BLaER1 treated with 17β-estradiol and CSF1 and Interleukin-3, amounts not matched to agents 10 nM and 100 nM (cell line): ENCODE data around the gene SCG3.

Source experiments
- H3K27ac ChIP-seq, 11 experiments: shearing (Covaris generic); formaldehyde crosslinking; 2 replicates each; pipeline ENCODE4 v1.8.1; 2022
- H3K27me3 ChIP-seq, 11 experiments: shearing (Covaris generic); formaldehyde crosslinking; 2 replicates each; pipeline ENCODE4 v1.8.1; 2022
- H3K36me3 ChIP-seq, 11 experiments: shearing (Covaris generic); formaldehyde crosslinking; 2 replicates each; pipeline ENCODE4 v1.8.1; 2022
- H3K4me1 ChIP-seq, 10 experiments: shearing (Covaris generic); formaldehyde crosslinking; 2 replicates each; pipeline ENCODE4 v1.8.1; 2022
- H3K4me2 ChIP-seq, 11 experiments: shearing (Covaris generic); formaldehyde crosslinking; 2 replicates each; pipeline ENCODE4 v1.8.1; 2022
- H3K4me3 ChIP-seq, 10 experiments: shearing (Covaris generic); formaldehyde crosslinking; 2 replicates each; pipeline ENCODE4 v1.8.1; 2022
- H3K9ac ChIP-seq, 11 experiments: shearing (Covaris generic); formaldehyde crosslinking; 2 replicates each; pipeline ENCODE4 v1.8.1; 2022
- H3K9me3 ChIP-seq, 11 experiments: shearing (Covaris generic); formaldehyde crosslinking; replicated peaks in 1 of 11; 2 replicates each; pipeline ENCODE4 v1.8.1; 2022
- H4K20me1 ChIP-seq, 11 experiments: shearing (Covaris generic); formaldehyde crosslinking; 2 replicates each; pipeline ENCODE4 v1.8.1; 2022
- Cebpa-rat ChIP-seq, 11 experiments: shearing (Covaris generic); IDR thresholded peaks; 2 replicates each; pipeline ENCODE4 v1.8.1; 2022

SCG3 gene

DNA sequence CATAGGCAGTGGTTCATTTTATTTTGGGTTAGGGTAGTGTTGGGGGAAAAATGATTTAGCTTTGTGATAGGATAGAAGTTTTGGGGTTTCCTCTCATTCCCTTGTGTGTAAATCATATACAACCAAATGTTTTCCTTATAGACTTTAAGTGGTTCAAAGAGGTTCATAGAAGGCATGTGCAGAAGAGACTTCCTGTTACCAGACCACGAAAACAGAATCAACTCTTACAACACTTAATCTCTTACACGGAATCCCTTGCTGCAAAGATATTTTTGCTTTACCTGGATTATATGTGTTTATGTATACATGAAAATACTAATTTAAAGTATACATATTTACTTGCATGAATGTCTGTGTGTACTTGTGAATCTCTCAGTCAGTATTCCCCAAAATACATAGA, 73.0 kb downstream of the SCG3 start:
- H3K27me3 ChIP-seq, result peaks cover 0 to 13% (median 0%) of the 10 kb centered on the region in 11 experiments; a peak in 4 of 22 replicates
- H3K4me1 ChIP-seq, result peaks cover 42 to 76% (median 65%) of the 10 kb centered on the region in 10 experiments
- H3K9me3 ChIP-seq, result peaks cover 0 to 10% (median 0%) of the 10 kb centered on the region in 11 experiments; a peak in 4 of 22 replicates
- no peak for TF ChIP-seq Cebpa-rat (IDR thresholded peaks at IDR 0.05)
- no peak overlapping the region for H3K27ac ChIP-seq
- peaks cover 0 to 15% (median 0%) of the 10 kb centered on the region in 11 experiments; a peak in 3 of 22 replicates for H4K20me1 ChIP-seq
- H3K4me3 ChIP-seq, result peak overlapping the region in 1 of 10 experiments; percentile 10; a peak in 1 of 20 replicates
- H3K9ac ChIP-seq, result no peak overlapping the region
- peak overlapping the region; percentile 10 to 98 (median 87) for H3K4me2 ChIP-seq
- H3K36me3 ChIP-seq, result no peaks in the 10 kb centered on the region

DNA sequence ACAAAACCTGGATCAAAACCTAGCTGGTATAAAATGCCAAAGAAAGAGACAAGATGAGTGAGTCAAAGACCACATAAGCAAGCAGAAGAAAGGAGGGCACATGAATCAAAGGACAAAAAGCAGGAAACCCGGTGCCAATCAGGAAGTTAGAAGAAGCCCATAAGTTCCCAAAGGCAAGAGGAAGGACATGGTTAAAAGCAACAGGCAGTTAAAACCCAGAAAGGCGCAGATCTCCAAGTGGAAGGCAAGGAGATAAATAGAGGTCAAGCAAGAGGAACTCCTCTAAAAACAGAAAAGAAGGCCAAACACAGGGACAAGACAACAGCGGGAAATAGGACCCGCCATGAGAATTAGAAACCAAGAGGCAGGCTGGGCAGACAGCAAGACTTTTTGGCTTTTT, 74.5 kb downstream of the SCG3 start:
- Histone ChIP-seq H4K20me1 (peaks cover 0 to 15% (median 0%) of the 10 kb centered on the region in 11 experiments; a peak in 3 of 22 replicates), H3K9me3 (peaks cover 0 to 19% (median 0%) of the 10 kb centered on the region in 11 experiments; a peak in 9 of 22 replicates), H3K9ac (peak overlapping the region in 8 of 11 experiments; percentile 4 to 65 (median 44); a peak in 11 of 22 replicates), H3K27me3 (peaks cover 0 to 5% (median 0%) of the 10 kb centered on the region in 11 experiments; a peak in 3 of 22 replicates), H3K36me3 (peaks cover 0 to 8% (median 0%) of the 10 kb centered on the region in 11 experiments; a peak in 3 of 22 replicates), H3K4me2 (peak overlapping the region; percentile 56 to 95 (median 85)), H3K4me3 (peak overlapping the region in 5 of 10 experiments; percentile 15 to 45 (median 20); a peak in 8 of 20 replicates), H3K4me1 (peaks cover 41 to 90% (median 75%) of the 10 kb centered on the region in 10 experiments), H3K27ac (peak overlapping the region in 9 of 11 experiments; percentile 13 to 77 (median 64); a peak in 15 of 22 replicates)
- no peak for TF ChIP-seq Cebpa-rat (IDR thresholded peaks at IDR 0.05)

DNA sequence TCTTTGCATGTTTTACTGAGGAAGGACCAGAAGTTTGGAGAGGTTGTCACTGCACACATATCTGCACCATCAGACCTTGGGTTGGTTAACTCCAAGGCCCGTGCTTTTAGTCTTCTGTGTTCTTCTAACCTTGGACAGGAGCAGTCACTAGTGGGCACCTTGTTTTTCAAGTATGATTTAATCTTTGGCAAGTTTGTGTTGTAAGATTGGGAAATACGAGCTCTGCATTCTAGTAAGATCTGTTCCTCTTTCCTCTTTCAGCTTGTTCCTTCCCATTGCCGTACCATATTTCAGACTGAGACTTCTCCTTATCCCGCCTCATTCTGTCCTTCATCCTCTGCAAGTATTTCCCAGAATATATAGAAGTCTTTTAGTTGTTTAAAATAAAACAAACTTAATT, 75.2 kb downstream of the SCG3 start:
- Histone ChIP-seq H4K20me1 (peaks cover 0 to 15% (median 0%) of the 10 kb centered on the region in 11 experiments; a peak in 3 of 22 replicates), H3K9ac (peak overlapping the region in 7 of 11 experiments; percentile 27 to 65 (median 50); a peak in 10 of 22 replicates), H3K27me3 (0 out of 22 replicates have a peak, but pooled peaks cover 0 to 5% (median 0%) of the 10 kb centered on the region in 11 experiments), H3K27ac (peak overlapping the region in 8 of 11 experiments; percentile 48 to 77 (median 66); a peak in 15 of 22 replicates), H3K36me3 (peaks cover 0 to 8% (median 0%) of the 10 kb centered on the region in 11 experiments; a peak in 3 of 22 replicates), H3K4me3 (peak overlapping the region in 5 of 10 experiments; percentile 15 to 45 (median 20); a peak in 7 of 20 replicates), H3K4me1 (peaks cover 37 to 91% (median 75%) of the 10 kb centered on the region in 10 experiments), H3K9me3 (peaks cover 0 to 19% (median 0%) of the 10 kb centered on the region in 11 experiments; a peak in 9 of 22 replicates), H3K4me2 (peak overlapping the region; percentile 56 to 95 (median 85))
- TF ChIP-seq Cebpa-rat (IDR thresholded peaks at IDR 0.05), result peak in 6 of 11 experiments; percentile 30 to 65 (median 48); a peak in 6 of 22 replicates

DNA sequence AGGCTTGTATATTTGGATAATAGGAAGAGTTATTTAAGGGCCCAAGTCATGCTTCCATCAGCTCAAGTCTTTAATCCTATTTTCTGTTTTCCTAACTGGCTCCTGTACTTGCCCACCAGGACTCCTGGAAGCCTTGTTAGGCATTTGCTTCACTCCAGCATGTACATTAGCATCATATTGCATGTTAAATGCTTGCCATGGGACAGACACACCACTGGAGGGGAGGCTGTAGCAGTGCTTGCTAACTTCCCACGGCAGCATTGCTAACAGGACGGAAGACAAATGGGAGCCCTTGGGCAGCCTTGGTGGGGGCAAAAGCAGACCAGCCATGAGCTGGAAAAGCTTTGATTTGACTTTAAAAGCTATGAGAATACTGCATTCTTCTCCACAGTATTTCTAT, 76.1 kb downstream of the SCG3 start:
- H3K4me1 ChIP-seq, result peaks cover 32 to 87% (median 70%) of the 10 kb centered on the region in 10 experiments
- H3K4me3 ChIP-seq, result no peak overlapping the region
- peaks cover 0 to 19% (median 0%) of the 10 kb centered on the region in 11 experiments; a peak in 3 of 22 replicates for H4K20me1 ChIP-seq
- peak overlapping the region in 5 of 11 experiments; percentile 63 to 95 (median 87); a peak in 9 of 22 replicates for H3K4me2 ChIP-seq
- no peak overlapping the region for H3K27ac ChIP-seq
- peaks cover 0 to 19% (median 0%) of the 10 kb centered on the region in 11 experiments; a peak in 9 of 22 replicates for H3K9me3 ChIP-seq
- peaks cover 0 to 8% (median 0%) of the 10 kb centered on the region in 11 experiments; a peak in 3 of 22 replicates for H3K36me3 ChIP-seq
- H3K27me3 ChIP-seq, result 0 out of 22 replicates have a peak, but pooled peaks cover 0 to 5% (median 0%) of the 10 kb centered on the region in 11 experiments
- TF ChIP-seq Cebpa-rat (IDR thresholded peaks at IDR 0.05), result no peak
- no peak overlapping the region for H3K9ac ChIP-seq

DNA sequence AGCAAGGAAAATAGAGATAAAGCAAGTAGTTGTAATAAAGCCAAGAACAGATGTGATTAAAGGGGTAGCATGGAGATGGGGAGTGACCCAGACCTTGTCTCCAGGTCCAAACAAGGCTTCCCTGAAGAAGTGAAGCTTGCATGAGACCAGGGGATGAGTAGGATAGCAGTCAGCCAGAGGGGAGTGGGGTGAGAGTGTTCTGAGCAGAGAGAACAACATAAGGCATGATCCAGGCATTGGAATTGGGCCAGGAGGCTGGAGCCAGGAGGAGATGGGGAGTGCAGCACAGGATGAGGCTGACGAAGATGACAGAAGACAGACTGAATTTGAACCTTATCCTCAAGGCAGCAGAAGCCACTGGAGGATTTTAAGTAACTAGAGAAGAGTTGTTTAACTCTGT, 77.3 kb downstream of the SCG3 start:
- Histone ChIP-seq H3K9me3 (peaks cover 0 to 19% (median 0%) of the 10 kb centered on the region in 11 experiments; a peak in 9 of 22 replicates), H3K36me3 (peaks cover 0 to 8% (median 0%) of the 10 kb centered on the region in 11 experiments; a peak in 3 of 22 replicates), H4K20me1 (peaks cover 0 to 25% (median 0%) of the 10 kb centered on the region in 11 experiments; a peak in 2 of 22 replicates), H3K4me2 (peak overlapping the region in 5 of 11 experiments; percentile 23 to 94 (median 37); a peak in 8 of 22 replicates), H3K4me3 (no peak overlapping the region), H3K27ac (no peak overlapping the region), H3K9ac (no peak overlapping the region), H3K4me1 (peaks cover 23 to 75% (median 58%) of the 10 kb centered on the region in 10 experiments), H3K27me3 (no peaks in the 10 kb centered on the region)
- no peak for TF ChIP-seq Cebpa-rat (IDR thresholded peaks at IDR 0.05)

DNA sequence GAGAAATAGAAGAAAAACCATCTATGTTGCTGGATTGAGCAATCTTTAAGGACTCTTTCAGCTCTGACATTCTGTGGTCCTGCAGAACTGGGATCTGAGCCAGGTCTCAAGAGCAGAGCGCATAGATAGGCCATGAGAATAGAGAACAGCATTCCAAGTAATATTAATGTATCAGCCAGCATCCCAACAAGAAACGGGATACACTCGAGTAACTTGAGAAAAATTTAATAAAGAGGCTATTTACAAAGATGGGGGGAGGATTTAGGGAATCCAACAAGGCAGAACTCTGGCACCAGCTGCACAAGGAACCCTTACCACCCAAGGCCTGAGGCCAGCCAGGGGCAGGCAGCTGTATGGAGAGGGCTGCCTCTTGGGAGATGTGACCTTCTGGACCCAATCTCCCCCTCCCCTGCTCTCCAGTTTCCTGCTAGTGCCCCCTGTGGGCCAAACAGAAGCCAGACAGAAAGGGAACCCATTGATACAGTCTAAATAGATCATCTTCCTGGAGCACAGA, 78.3 kb downstream of the SCG3 start:
- Histone ChIP-seq H3K4me1 (peaks cover 16 to 66% (median 48%) of the 10 kb centered on the region in 10 experiments), H3K27ac (no peak overlapping the region), H3K4me2 (peak overlapping the region in 6 of 11 experiments; percentile 23 to 94 (median 37); a peak in 11 of 22 replicates), H3K9me3 (peaks cover 0 to 12% (median 0%) of the 10 kb centered on the region in 11 experiments; a peak in 8 of 22 replicates), H3K9ac (no peak overlapping the region), H3K36me3 (peaks cover 0 to 8% (median 0%) of the 10 kb centered on the region in 11 experiments; a peak in 3 of 22 replicates), H3K4me3 (no peak overlapping the region), H4K20me1 (peaks cover 0 to 35% (median 0%) of the 10 kb centered on the region in 11 experiments; a peak in 2 of 22 replicates), H3K27me3 (no peaks in the 10 kb centered on the region)
- TF ChIP-seq Cebpa-rat (IDR thresholded peaks at IDR 0.05), result peak in 5 of 11 experiments; percentile 20 to 48 (median 44); a peak in 7 of 22 replicates

DNA sequence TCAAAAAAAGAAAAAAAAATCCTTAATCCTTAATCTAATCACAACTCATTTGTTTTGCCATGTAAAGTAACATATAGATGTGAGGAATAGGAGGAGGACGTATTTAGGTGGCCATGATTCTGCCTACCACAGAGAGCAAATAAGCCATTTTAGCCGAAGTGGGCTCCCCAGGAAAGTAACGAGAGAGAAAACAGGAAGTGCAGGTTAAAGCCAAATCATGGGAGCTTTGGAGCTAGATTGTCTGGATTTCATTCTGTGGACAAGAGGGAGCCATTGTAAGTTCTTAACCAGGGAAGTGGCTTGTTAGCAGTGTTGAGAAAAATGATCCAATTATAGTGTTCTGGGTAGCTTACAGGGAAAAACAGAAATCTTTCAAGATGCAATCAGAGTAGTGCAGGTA, 79.5 kb downstream of the SCG3 start:
- peaks cover 0 to 45% (median 0%) of the 10 kb centered on the region in 11 experiments; a peak in 2 of 22 replicates for H4K20me1 ChIP-seq
- H3K27ac ChIP-seq, result no peak overlapping the region
- H3K4me1 ChIP-seq, result peaks cover 7 to 59% (median 39%) of the 10 kb centered on the region in 10 experiments
- H3K9me3 ChIP-seq, result peaks cover 0 to 9% (median 0%) of the 10 kb centered on the region in 11 experiments; a peak in 8 of 22 replicates
- no peak overlapping the region for H3K9ac ChIP-seq
- no peaks in the 10 kb centered on the region for H3K27me3 ChIP-seq
- peak overlapping the region in 4 of 11 experiments; percentile 3 to 24 (median 13); a peak in 2 of 22 replicates for H3K4me2 ChIP-seq
- H3K36me3 ChIP-seq, result peaks cover 0 to 8% (median 0%) of the 10 kb centered on the region in 11 experiments; a peak in 3 of 22 replicates
- H3K4me3 ChIP-seq, result no peak overlapping the region
- TF ChIP-seq Cebpa-rat (IDR thresholded peaks at IDR 0.05), result no peak

DNA sequence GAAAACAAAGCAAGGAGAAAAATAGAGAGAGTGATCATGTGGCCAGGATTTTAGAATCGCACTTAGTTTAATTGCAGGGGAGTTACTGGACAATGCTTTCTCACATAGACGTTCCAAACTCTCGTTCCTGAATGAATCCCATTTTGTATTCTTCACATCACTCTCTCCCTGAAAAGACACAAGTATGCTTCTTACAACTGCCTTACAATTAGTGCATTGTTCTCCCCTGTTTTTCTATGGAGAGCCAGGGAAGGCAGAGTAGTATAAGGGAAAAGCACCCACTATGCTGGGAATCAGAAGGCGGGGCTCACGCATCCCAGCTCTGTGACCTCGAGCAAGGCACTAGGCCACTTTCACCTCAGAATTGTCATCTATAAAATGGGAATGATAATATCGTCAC, 84.4 kb downstream of the SCG3 start:
- no peak for TF ChIP-seq Cebpa-rat (IDR thresholded peaks at IDR 0.05)
- Histone ChIP-seq H3K4me1 (peaks cover 24 to 35% (median 28%) of the 10 kb centered on the region in 10 experiments), H3K27me3 (no peaks in the 10 kb centered on the region), H3K27ac (no peak overlapping the region), H3K9me3 (peaks cover 0 to 6% (median 0%) of the 10 kb centered on the region in 11 experiments; a peak in 1 of 22 replicates), H3K36me3 (peaks cover 17 to 41% (median 28%) of the 10 kb centered on the region in 11 experiments; a peak in 20 of 22 replicates), H4K20me1 (peaks cover 0 to 47% (median 0%) of the 10 kb centered on the region in 11 experiments; a peak in 2 of 22 replicates), H3K4me2 (peak overlapping the region in 8 of 11 experiments; percentile 22 to 65 (median 47); a peak in 13 of 22 replicates), H3K4me3 (no peak overlapping the region), H3K9ac (no peak overlapping the region)
